ENCODE data around the gene GLIPR2. TPM values are rescaled to one million over a fixed set of nuclear protein-coding genes. Genes with fewer than 3 reads are reported as not detected.

Gene GLIPR2
- total and polyA plus RNA-seq, 2 of the 4 experiments (the other 2 are of a cell fraction), result 35.8 to 43.3 TPM

- no peak overlapping the region for H2BK20ac ChIP-seq (ENCODE audit: low read depth, low read length)
- H3K27ac ChIP-seq (ENCODE audit: insufficient read depth, low read length), result no peak overlapping the region
- no peak overlapping the region for H3K4ac ChIP-seq (ENCODE audit: low read depth, low read length)
- no peak overlapping the region for H3K4me3 ChIP-seq (ENCODE audit: insufficient read depth, low read depth, low read length)
- H4K91ac ChIP-seq (ENCODE audit: insufficient read depth, low read depth, low read length), result no peak overlapping the region
- peaks cover 17 to 86% of the 10 kb centered on the region in 2 experiments; a peak in 3 of 4 replicates for H3K79me1 ChIP-seq (ENCODE audit: low read depth in 1 of 2, low read length in 2 of 2)
- H2AK9ac ChIP-seq (replicated peaks; ENCODE audit: low read depth, low read length, poor library complexity), result no peak overlapping the region
- WGBS, 2 experiments (ENCODE audit: extremely low coverage in 2 of 2, insufficient read length in 1 of 2), result 89% methylated on average over 8 of the region's 10 CpGs; no CpG with 5 or more reads in 1 of the 2 experiments
- in situ Hi-C loops (cut with MboI; ENCODE audit: low sequenced_read_pairs) (no loop called here), intact Hi-C loops (cut with micrococcal nuclease) (no loop called here), dilution Hi-C loops (cut with HindIII; ENCODE audit: low sequenced_read_pairs, unreplicated experiment) (no loop called here)
- peaks cover 23% of the 10 kb centered on the region for H3K9me1 ChIP-seq (ENCODE audit: insufficient read depth, low read length)
- H2BK120ac ChIP-seq (ENCODE audit: low read depth, low read length), result no peak overlapping the region
- ATAC-seq (ENCODE audit: low read depth), result no peak
- ChIA-PET POLR2A (ENCODE audit: unreplicated experiment) (no interaction called here), CTCF (no interaction called here)
- no peak overlapping the region for H4K5ac ChIP-seq (ENCODE audit: low read depth, low read length)
- H3K14ac ChIP-seq (replicated peaks; ENCODE audit: low read depth, low read length), result no peak overlapping the region
- no peak for DNase-seq
- no peak overlapping the region for H3K4me2 ChIP-seq (ENCODE audit: low read depth, low read length)
- H3K56ac ChIP-seq (ENCODE audit: extremely low read depth, insufficient read depth, low read length), result no peak overlapping the region
- no peak overlapping the region for H3K9ac ChIP-seq (ENCODE audit: low read depth, low read length)
- no peaks in the 10 kb centered on the region for H3K27me3 ChIP-seq (ENCODE audit: control insufficient read depth, insufficient read depth, low read length)
- no peak for TF ChIP-seq USF2 (IDR thresholded peaks at IDR 0.05; ENCODE audit: low read depth, low read length)
- TF ChIP-seq CTCF (conservative IDR thresholded peaks at IDR 0.05; ENCODE audit: low read depth, low read length), result no peak
- TF ChIP-seq CHD1 (IDR thresholded peaks at IDR 0.05; ENCODE audit: low read depth, low read length), result no peak
- no peak for TF ChIP-seq BHLHE40 (IDR thresholded peaks at IDR 0.05; ENCODE audit: low read depth, low read length)
- TF ChIP-seq SMC3 (IDR thresholded peaks at IDR 0.05; ENCODE audit: low read depth, low read length), result no peak
- no peak for TF ChIP-seq POLR2A (IDR thresholded peaks at IDR 0.05; ENCODE audit: low read depth, low read length)
- TF ChIP-seq ELK1 (IDR thresholded peaks at IDR 0.05; ENCODE audit: borderline replicate concordance, low read depth, low read length), result no peak
- no peak for TF ChIP-seq MAZ (IDR thresholded peaks at IDR 0.05; ENCODE audit: borderline replicate concordance, low read depth, low read length)
- no peak for TF ChIP-seq RFX5 (IDR thresholded peaks at IDR 0.05; ENCODE audit: low read depth, low read length)
- no peak for TF ChIP-seq MXI1 (IDR thresholded peaks at IDR 0.05; ENCODE audit: borderline replicate concordance, low read depth, low read length)
- TF ChIP-seq RCOR1 (IDR thresholded peaks at IDR 0.05; ENCODE audit: insufficient replicate concordance, low read length), result no peak
- TF ChIP-seq NFE2L2 (IDR thresholded peaks at IDR 0.05; ENCODE audit: low read depth, low read length), result no peak
- no peak for TF ChIP-seq CEBPB (IDR thresholded peaks at IDR 0.05; ENCODE audit: low read depth, low read length)
- TF ChIP-seq FOS (IDR thresholded peaks at IDR 0.05; ENCODE audit: low read depth, low read length), result no peak
- TF ChIP-seq MAFK (IDR thresholded peaks at IDR 0.05; ENCODE audit: low read depth, low read length), result no peak
- no peak for TF ChIP-seq RAD21 (IDR thresholded peaks at IDR 0.05; ENCODE audit: low read length)
- H2BK5ac ChIP-seq (ENCODE audit: low read depth, low read length, poor library complexity, severe bottlenecking), result no peak overlapping the region
- H2BK15ac ChIP-seq (ENCODE audit: low read depth, low read length), result no peak overlapping the region
- no peak overlapping the region for H2AK5ac ChIP-seq (ENCODE audit: low read depth, low read length)
- no peak overlapping the region for H3K23ac ChIP-seq (ENCODE audit: low read depth, low read length)
- BruUV-seq (replicated peaks), result no TSS peak
- H3K36me3 ChIP-seq (ENCODE audit: control insufficient read depth, insufficient read depth, low read length), result peaks cover 59% of the 10 kb centered on the region
- H4K20me1 ChIP-seq (ENCODE audit: insufficient read depth, low read length), result peaks cover 33% of the 10 kb centered on the region
- peaks cover 26% of the 10 kb centered on the region for H3K4me1 ChIP-seq (ENCODE audit: control insufficient read depth, insufficient read depth, low read length)
- no peaks in the 10 kb centered on the region for H3K9me3 ChIP-seq (ENCODE audit: control insufficient read depth, insufficient read depth, low read length)
- no peak overlapping the region for H3K18ac ChIP-seq (ENCODE audit: low read depth, low read length)
- H4K8ac ChIP-seq (ENCODE audit: low read depth in 2 of 2, low read length in 2 of 2), result no peak overlapping the region
- no peak overlapping the region for H2AFZ ChIP-seq (replicated peaks; ENCODE audit: low read length, poor library complexity)
Measured at GRCh38 chr9:36146651-36147050, 10.1 kb downstream of the GLIPR2 start.
